Fibroblast of skin of left biceps (primary cell): ENCODE results near the gene ACAP3.
"Not testable (repeated sequence)": the region's sequence is repeated elsewhere in the genome, so short reads cannot be mapped to it uniquely, and the experiment has no call there.

Source experiments
- DNase-seq, 2 experiments: peaks; one replicate each; pipeline ENCODE4 v3.0.0-alpha.2; 2013; ENCODE audit warnings: low read depth in 2 of 2

Gene ACAP3

DNA sequence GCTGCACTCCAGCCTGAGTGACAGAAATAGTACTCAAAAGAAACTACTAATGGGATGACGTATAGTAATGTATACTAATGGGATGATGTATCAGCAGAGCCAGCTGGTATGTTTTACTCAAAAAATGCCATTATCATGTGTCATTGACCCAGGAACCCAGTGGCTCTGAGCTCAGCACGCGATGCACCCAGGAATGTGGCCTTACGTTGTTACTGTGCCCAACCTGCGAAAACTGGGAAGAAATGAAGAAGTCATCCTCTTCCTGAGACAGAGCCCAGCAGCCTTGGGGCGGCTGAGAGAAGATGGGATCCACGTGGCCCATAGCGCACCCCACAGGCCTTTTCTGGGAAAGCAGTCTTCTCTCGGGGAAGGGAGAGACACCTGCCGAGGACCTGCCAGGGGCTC lies 42.9 kb downstream of the ACAP3 start:
- DNase-seq = peak; percentile 93 to 95

DNA sequence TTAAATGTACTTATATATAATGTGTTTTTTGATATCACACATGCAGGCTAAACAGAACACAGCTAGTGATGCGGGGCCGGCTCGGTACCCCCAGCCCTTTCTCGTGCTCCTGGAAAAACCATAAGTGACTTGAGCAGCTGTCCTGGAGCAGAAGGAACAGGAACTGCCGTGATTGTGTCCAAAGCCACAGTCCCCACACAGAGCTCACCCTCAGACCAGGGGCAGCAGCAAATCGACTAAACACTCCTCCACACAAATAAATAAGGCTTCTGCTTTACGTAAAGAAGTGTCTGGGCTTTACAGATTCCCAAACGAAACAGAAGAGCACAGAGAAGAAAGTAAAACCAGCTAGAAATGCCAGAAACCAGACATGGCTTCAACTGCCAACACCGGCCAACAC lies 43.7 kb downstream of the ACAP3 start:
- DNase-seq = no peak

DNA sequence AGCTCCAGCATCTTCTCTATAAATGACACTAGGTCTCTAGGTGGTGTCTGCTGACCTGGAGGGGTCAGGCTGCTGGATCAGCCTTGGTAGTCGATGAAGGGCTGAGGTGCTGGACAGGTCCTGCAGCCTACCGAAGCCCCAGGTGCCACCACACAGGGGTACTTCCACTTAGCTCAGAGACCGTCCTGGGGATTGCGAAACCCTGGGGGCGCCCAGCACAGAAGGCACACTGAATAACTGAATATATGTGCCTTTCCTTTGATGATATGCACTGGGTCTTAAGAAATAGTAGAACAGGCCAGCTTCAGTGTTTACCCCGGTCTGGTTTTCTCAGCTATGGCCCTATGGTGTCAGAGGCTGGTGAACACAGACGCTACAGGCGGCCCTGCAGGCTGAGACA lies 45.0 kb downstream of the ACAP3 start:
- DNase-seq = no peak

DNA sequence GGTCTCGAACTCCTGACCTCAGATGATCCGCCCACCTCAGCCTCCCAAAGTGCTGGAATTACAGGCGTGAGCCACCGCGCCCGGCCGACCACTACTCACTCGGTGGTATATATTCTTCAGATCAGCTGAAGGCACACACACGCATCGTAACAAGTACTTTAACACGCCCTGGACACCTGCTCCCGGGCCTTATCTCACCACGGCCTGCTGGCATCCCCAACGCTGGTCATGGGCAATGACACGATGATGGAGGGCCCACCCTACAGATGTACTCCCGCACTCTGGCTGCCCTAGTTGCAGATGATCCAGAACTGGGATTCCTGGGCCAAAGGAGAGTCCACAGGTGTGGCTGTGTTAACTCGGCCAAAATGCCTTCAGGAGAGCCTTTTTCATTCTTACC lies 45.7 kb downstream of the ACAP3 start:
- no peak for DNase-seq

DNA sequence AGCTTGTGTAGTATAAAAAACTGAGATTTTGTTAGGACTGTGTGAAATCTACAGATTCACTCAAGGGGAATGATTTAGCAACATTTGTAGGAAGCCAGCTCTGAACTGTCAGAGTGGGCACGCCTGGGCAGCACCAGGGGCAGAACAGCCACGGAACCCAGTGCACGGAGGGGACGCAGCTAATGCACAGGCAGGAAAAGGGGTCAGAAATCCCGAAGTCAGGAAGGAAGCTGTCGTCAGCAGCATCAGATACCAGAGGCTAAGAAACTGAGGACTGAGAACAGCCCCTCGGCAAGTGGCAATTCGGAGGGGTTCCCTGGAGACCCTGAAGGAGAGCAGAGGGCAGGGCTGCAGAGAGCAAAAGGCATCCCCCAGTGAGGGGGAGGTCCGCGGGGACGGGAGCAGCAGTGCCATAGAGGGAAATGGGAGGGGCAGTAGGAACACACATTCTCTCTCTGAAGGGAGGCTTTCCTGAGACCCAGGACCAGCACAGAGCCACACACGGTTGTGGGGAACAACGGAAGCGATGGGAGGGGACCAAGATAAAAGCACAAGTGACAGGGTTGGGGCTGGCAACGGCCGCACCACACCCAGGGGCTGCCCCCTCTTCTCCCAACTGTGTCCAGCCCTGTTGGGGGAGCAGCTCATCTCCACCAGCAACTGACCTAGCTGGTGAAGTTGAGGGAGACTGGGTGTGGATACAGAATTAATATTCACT lies 46.7 kb downstream of the ACAP3 start:
- DNase-seq = no peak

DNA sequence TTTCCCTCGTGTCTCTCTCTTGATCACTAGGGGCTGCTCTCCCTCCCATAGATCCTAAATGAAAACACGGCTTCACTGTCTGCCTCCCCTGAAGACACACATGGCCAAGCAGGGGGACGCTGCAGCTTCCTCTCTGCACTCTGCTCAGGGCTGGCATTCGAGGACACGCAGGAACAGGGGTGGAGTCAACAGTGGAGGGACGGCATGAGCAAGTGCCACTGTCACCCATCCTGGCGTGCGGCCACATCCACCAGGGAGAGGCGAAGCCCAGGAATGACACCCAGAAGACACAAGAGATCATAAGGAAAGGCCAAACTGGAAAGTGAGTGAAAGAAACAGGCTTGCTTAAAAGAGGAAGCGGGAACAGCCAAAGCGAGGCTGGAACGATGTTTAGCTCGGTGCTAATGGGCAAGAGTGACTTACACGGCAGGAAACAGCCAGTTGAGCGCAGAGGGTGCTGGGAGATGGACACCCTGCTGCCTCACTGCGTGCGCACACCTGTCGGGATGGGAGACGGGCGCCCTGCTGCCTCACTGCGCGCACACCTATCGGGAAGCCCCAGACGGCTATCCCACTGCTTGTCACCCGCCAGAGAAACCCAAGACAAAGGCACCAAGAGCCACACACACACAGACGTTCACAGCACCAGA lies 47.7 kb downstream of the ACAP3 start:
- no peak for DNase-seq

DNA sequence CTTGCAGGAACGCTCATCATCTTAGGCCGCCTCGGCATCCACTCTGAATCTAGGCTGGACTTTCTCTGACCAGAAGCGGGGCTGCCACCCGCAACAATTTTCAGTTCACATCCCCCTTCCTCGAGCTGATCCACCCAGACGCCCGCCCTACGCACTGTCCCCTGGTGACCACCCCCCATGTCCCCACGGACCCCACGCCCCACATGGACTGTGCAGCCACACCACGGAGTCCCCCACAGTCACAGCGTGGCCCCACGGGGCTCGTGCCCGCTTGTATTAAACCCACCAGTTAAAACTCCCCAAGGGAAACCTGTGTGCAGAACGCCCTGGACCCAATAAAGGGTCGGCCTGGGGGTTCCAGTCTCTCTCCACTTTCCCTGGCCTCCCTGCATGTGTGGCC lies 48.2 kb downstream of the ACAP3 start:
- no peak for DNase-seq

DNA sequence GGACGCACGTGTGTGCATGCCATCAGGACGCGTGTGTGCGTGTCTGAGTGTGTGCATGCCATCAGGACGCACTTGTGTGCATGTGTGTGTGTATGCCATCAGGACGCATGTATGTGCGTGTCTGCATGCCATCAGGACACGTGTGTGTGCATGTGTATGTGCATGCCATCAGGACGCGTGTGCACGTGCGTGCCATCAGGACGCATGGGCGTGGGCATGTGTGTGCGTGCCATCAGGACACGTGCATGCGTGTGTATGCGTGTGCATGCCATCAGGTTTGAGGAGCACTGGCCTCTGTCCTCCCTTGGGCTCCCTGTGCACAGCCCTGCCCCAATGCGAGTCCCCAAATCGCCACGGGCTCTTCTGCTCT lies 48.6 kb downstream of the ACAP3 start:
- no peak for DNase-seq

DNA sequence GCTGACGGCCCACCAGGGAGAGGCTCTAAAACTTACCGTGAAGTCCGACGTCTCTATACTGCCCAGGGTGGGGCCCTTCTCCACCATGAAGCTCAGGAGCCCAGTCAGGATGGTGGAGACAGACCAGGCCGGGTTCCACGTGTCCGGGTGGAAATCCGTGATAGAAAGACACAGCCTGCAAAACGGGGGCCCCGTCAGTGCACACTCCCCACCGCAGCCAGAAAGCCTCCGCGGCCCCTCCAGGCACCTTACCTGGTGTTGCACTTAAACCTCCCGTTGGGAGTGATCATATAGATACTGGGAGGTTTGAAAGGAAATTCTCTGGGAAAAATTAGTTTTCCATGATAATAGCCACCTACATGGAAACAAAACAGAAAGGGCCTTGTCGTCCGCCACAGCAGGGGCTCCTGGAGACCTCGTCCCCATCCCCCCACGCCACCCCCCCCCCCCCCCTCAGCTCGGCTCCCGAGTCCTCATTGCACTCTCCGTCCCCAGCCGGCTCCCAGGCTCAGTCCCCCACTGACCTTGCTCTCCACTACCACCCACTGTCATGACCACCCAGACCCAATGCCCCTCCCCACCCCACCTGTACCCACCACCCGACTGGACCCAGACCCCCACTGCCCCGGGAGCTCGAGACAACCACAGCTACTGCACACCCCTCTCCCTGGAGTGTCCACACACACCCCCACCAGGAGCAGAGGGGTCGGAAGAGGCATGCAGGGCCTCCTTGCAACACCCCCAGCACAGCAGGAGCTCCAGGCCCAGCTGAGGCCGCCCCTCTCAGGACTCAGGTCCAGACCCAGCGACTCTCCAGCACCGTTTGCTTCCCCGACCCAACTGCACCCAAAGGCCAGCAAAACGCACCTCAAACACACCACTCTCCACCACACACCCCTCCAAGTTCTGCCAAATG lies 50.5 kb downstream of the ACAP3 start:
- DNase-seq = no peak

DNA sequence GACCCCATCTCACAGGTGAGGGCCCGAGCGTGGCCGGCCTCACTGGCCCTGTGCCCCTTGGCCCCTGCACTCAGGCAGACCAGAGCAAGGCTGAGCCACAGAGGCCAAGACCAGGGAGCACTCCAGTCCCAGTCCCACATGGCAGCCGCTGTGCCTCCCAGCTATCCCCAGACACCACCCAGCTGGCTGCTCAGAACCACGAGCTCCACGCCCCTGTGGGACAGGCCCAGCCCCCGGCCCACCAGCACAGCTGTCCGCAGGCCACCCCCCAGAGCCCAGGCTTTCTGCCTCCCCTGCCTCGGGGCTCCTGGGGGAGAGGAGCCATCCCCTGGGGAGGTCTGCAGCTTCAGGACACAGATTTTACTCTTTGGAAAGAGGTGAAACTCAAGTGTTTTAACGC lies 52.1 kb downstream of the ACAP3 start:
- DNase-seq = no peak

DNA sequence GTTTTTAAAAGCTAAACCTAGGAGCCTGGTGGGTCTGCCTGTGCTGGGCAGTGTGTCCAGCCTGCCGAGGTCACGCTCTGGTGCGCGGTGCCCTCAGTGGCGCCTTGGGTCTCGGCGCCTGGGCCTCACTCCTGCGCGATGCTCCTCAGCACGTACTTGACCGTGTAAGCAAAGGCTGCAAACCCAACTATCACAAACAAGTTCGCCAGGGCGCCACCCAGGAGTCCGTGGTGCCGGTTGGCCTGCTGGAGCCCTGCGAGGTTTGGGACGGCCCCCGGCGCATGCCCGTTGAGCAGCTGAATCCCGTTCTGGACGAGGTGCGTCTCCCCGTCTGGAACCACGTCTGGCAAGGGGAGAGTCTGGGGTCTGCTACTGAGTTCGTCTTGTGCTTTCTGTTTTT lies 52.7 kb downstream of the ACAP3 start:
- DNase-seq = no peak

DNA sequence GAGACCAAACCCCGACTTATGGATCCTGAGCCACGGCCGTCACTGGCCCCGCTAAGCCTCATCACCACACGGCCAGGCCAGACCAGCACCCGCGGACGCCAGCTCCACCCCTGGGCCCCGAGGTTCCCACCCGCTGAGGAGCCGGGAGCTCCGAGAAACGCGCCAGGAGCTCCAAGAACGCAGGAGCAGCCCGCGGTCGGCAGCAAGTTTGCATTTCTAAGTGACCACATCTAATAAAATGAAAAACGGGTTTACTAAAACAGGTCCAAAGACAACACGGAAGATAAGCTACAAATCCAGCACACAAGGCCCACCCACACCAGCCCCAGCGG lies 53.1 kb downstream of the ACAP3 start:
- DNase-seq = no peak

DNA sequence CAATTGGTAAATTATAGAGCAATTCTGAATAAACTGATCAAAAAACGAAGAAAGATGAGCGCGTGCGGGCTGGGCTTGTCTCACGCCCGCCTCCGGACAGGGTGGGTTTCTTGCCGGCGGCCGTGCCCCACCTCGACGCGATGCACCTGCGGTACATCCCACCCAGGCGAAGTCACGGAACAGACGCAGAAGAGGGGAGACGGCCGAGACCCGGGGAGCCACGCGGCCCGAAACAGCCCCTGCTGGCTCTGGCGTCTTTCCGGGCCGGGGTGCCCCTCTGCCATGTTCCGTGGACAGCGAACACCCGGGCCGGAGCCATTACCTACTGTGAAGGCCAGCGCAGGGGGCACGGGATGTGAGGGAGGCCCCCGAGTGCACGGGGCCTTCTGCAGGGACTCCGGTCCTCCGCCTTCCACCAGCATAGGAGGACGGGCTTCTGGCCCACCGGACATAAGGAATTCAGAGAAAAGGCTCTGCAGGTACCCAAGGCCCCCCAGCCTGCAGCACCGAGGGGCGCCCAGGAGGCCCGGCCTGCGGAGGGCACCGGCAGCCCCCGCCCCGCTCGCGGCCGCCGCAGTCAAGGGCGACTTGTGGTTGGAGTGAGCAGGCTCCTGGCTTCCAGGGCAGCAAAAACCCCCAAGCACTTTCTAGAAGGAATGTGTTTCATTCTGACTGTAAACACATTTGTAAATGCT lies 53.6 kb downstream of the ACAP3 start:
- DNase-seq = no peak

DNA sequence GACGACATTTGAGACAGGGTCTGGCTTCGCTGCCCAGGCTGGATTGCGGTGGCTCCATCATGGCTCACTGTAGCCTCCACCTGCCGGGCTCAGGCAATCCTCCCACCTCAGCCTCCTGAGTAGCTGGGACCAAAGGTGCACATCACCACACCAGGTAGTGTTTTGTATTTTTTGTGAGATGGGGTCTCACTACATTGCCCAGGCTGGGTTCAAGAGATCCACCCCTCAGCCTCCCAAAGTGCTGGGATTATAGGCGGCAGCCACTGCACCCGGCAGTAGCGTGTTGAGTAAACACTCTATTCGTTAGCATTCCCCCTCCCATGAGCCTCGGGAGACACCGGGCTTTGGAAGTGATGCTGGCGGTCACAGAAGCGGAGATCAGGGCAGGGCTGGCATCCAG lies 54.4 kb downstream of the ACAP3 start:
- no peak for DNase-seq

DNA sequence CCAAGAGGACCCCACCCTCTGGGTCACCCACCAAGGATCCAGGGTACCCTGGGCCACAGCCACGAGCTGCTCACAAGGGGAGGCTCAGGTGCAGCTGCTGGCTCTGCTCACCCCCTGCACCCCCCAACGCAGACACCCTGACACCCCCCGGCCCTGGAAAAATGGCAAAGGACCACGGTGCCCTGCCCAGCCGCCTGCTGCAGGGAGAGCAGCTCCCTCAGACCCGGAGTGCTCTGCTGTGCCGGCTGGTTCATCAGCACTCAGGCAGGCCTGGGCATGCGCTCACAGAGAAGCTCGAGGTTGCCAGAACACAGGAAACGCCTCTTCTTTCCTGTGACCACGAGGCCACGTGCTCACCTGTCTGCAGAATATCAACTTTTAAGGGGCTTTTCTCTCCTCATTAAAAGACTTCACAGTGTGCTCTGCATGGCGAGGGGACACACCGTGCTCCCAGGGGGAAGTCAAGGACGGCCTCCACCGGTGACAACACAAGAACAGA lies 56.9 kb downstream of the ACAP3 start:
- DNase-seq = no peak

DNA sequence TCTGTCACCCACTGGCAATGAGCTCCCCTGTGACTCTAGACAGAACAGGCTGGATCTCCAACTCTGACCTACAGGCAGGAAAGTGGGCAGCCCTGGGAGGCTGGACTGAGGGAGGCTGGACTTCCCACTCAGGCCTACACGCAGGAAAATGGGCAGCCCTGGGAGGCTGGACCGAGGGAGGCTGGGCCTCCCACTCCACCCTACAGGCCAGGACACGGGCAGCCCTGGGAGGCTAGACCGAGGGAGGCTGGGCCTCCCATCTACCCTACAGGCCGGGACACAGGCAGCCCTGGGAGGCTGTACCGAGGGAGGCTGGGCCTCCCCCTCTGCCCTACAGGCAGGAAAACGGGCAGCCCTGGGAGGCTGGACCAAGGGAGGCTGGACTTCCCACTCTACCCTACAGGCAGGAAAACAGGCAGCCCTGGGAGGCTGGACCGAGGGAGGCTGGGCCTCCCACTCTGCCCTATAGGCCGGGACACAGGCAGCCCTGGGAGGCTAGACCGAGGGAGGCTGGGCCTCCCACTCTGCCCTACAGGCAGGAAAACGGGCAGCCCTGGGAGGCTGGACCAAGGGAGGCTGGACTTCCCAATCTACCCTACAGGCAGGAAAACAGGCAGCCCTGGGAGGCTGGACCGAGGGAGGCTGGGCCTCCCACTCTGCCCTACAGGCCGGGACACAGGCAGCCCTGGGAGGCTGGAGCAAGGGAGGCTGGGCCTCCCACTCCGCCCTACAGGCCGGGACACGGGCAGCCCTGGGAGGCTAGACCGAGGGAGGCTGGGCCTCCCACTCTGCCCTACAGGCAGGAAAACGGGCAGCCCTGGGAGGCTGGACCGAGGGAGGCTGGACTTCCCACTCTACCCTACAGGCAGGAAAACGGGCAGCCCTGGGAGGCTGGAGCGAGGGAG lies 59.5 kb downstream of the ACAP3 start:
- not testable (repeated sequence) for DNase-seq

DNA sequence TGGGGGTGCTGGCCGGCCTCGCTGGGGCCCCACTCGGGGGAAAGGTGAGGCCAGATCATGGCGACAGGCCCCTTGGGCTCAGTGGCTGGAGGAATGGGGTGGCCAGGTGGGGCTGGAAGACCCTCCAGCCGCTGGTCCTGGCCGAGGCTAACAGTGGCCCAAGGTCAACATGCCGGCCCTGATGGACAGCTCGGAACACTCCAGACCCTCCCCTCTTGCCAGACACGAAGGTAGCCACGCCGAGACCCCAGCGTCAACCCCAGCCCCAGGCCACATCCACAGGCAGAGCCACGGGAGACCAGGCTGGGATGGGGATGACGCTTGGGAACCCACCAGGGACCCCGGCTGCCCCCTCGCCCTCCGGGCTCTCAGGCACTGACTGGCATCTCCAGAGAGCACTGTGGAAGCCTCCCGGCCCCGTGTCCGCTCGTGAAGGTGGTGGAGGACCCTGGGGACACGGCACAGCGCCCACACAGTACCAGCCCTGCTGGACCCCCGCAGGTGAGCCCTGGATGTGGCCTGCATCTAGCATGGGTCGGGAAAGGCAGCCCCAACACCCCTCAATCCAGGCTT lies 60.3 kb downstream of the ACAP3 start:
- DNase-seq = no peak

DNA sequence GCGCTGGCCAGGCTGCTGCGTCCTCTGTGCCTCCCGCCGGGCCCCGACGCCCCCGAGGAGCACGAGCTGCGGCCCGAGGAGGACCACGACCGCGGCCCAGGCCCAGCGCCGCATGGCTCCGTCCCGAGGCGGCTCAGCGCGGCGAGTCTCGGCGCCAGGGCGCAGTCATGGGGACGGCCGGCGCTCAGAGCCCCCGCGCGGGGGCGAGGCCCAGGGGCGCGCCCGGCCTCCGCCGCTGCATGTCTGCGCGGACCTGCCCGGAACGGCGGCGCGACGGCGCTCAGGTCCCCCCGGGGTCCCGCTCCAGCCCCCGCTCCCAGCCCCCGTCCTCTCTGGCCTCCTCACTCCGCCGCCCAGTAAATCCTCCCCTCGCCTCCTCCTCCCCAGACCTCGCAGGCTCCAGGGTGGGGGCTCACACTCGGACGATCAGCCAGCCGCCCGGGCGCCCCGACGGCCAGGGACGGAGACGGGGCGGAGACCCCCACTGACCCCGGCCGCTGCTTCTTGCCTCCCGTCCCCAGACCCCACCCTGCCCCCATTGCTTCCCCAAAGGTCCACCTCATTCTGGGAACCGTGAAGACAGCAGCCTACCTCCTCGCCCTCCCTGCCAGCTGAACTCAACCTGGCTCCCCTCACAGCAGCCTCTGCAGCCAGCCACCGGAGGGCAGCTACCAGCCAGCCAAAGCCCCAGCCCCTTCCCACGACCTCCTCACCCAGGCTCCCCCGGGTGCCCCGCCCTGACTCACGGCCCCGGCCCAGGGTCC lies 61.0 kb downstream of the ACAP3 start, which contains the start of gene C1QTNF12:
Gene C1QTNF12, minus strand, starts transcription at position 146 of the 764 bp plus-strand sequence. Its CDS starts 32 bp downstream, at position 114.
- no peak for DNase-seq

DNA sequence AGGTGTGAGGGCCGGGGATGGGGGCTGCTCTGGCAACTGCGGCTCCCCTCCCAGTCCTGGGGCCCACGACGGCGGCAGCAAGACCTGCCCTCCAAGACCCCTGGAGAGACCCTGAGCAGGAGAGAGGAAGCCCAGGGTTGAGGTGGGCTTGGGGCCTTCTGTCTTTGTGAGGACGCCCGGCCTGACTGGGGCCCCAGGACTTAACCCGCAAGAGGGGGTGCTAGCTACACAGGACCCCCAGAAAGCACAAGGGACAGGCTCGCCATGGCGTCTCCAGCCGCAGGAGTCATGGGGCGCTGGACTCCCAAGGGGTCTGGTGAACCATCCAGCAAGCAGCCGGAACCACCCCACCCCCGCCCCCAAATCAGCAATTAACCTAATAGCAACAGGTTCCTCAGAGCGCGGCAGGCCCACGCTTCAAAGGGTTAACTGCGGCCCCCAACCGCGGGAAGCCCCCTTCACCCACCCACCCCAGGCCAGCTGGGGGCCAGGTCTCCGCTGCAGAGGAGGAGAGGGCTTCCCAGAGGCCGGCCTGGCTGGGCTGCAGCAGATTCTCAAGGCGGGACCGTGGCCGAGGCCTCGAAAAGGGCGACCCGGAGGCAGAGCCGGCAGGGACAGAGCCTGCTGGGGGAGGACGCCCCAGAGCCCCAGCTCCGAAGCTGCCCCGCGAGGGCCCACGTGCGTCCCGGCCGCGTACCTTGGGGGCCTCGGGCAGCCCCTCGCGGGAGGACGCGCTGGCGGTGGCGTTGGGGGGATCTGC lies 61.7 kb downstream of the ACAP3 start:
- no peak for DNase-seq
